Pancreas (tissue), 10 donors: ENCODE measurements around the gene N4BP3. TPM values are rescaled to one million over a fixed set of nuclear protein-coding genes. Genes with fewer than 3 reads are reported as not detected.
"Not testable (repeated sequence)": the region's sequence is repeated elsewhere in the genome, so short reads cannot be mapped to it uniquely, and the experiment has no call there.

Experiments
- ATAC-seq, 4 donors: fragments of 200-7000 bp; cut with Tn5 transposase; one replicate each; pipeline versions ENCODE4 v1.8.0 to v1.9.1; 2020; ENCODE audit warnings: mild to moderate bottlenecking in 4 of 4, moderate library complexity in 4 of 4
- DNase-seq, 6 donors: peaks; one replicate each; pipeline ENCODE4 v3.0.0-alpha.2; 2020
- FAIRE-seq: peaks from 2 replicates; lab custom pipeline; 2012; peaks lifted over from hg19 to GRCh38; lab: Jason Lieb, UNC
- H3K27ac ChIP-seq, 4 donors: fragments of 200-600 bp; sonication (generic); 1 replicate in 3 of 4; 2 replicates in 1 of 4; pipeline versions ENCODE4 v1.5.0 to v1.8.0; 2020
- H3K27me3 ChIP-seq, 4 donors: fragments of 200-600 bp; one replicate each; pipeline ENCODE4 v1.8.0; 2021
- H3K36me3 ChIP-seq, 3 donors: fragments of 200-600 bp; sonication (generic) in 1 of 3; one replicate each; pipeline versions ENCODE4 v1.5.0 to v1.8.0; 2020 to 2021
- H3K4me1 ChIP-seq, 3 donors: fragments of 200-600 bp; one replicate each; pipeline ENCODE4 v1.8.0; 2021
- H3K4me3 ChIP-seq, 4 donors: fragments of 200-600 bp; sonication (generic) in 2 of 4; one replicate each; pipeline versions ENCODE4 v1.5.0 to v1.8.0; 2020 to 2021
- H3K9me3 ChIP-seq, 4 donors: fragments of 200-600 bp; one replicate each; pipeline ENCODE4 v1.8.0; 2021
- WGBS, 2 donors: extraction: QIAGEN DNeasy Blood & Tissue Kit; methylation state at CpG; one replicate each; pipeline ENCODE4 v1.1.7; 2013; 5-methylcytosine and 5-hydroxymethylcytosine counted together
- intact Hi-C, 3 donors: fragments of 100-400 bp; cut with DNase I; formaldehyde crosslinking; loops; one replicate each; pipeline versions ENCODE4 v1.11.1 to v1.14.2; 2022
- polyA plus RNA-seq, 2 donors: library from polyadenylated mRNA; stranded (reverse); fragments of 200-250 nt; gene quantifications; one replicate each; pipeline ENCODE4 v1.2.3, GENCODE V29; 2013
- total RNA-seq, 6 donors: library from RNA; stranded (reverse); fragmentation: NEBNext Ultra II Directional in 4 of 6; extraction: Animal tissue kit (Norgen Biotek cat#: 25700) in 4 of 6; gene quantifications; one replicate each; pipeline versions ENCODE4 v1.2.1 to v1.2.4, GENCODE V29; 2021 to 2023
- TF ChIP-seq, protein P1 (sequence below), 4 donors: fragments of 200-600 bp; sonication (generic) in 3 of 4; IDR thresholded peaks; one replicate each; pipeline versions ENCODE4 v1.5.0 to v1.8.0; 2021; ENCODE audit warnings: antibody characterized with exemption in 4 of 4
- donor health status: healthy with polysubstance abuse.
- donor health status: DM: no; HTN: no; CAD: no; lungs with moderate emphysema.
- donor health status: DM: no; HTN: no; CAD: no.
- donor health status: control.
- donor health status: control.
- donor health status: Bipolar disorder and iron deficiency.
- donor health status: DM: yes; HTN: yes; CAD: no.
- donor health status: DM: no; HTN: no; CAD: no.
- donor health status: DM: no; HTN: no; CAD: no.
- donor health status: DM: yes; HTN: yes; CAD: no.

Gene N4BP3
- total and polyA plus RNA-seq, 8 donors, result 0.23 to 1.1 (median 0.59) TPM

DNA sequence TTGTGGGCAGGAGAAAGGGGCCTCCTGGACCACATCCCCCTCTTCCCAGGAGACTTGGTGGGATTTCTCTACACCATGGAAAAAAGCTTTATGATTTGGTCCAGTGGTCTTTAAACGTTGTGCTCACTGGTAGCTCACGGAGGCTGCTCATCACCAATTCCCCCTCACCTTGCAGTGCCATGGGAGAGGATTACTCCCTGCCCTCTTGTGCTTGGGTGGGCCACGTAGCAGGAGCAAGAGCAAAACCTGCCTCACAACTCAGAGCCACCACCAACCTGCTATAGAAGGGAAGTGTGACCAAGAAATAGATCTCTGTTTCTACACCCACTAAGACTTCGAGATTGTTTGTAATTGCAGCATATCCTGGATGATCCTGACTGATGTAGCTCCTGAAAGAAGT lies 42.2 kb upstream of the N4BP3 start:
- TF ChIP-seq, protein P1, sequence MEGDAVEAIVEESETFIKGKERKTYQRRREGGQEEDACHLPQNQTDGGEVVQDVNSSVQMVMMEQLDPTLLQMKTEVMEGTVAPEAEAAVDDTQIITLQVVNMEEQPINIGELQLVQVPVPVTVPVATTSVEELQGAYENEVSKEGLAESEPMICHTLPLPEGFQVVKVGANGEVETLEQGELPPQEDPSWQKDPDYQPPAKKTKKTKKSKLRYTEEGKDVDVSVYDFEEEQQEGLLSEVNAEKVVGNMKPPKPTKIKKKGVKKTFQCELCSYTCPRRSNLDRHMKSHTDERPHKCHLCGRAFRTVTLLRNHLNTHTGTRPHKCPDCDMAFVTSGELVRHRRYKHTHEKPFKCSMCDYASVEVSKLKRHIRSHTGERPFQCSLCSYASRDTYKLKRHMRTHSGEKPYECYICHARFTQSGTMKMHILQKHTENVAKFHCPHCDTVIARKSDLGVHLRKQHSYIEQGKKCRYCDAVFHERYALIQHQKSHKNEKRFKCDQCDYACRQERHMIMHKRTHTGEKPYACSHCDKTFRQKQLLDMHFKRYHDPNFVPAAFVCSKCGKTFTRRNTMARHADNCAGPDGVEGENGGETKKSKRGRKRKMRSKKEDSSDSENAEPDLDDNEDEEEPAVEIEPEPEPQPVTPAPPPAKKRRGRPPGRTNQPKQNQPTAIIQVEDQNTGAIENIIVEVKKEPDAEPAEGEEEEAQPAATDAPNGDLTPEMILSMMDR (IDR thresholded peaks at IDR 0.05), result no peak
- peaks cover 0 to 8% (median 3%) of the 10 kb centered on the region in 4 donors for H3K27me3 ChIP-seq
- no peaks in the 10 kb centered on the region for H3K36me3 ChIP-seq
- no peak overlapping the region for H3K4me3 ChIP-seq
- 47 to 56% methylated on average over 4 of the region's 4 CpGs for WGBS, 2 donors
- no peak overlapping the region for H3K27ac ChIP-seq
- no peak for FAIRE-seq
- no peaks in the 10 kb centered on the region for H3K4me1 ChIP-seq
- intact Hi-C loops, result loop anchor here in 1 of 3 donors (10.0 kb wide), 1 partner anchor 84 kb away; the partner anchor contains the start of gene NHP2
- H3K9me3 ChIP-seq, result no peaks in the 10 kb centered on the region
- ATAC-seq, result no peak
- no peak for DNase-seq

- Histone ChIP-seq H3K27me3 (peaks cover 0 to 8% (median 3%) of the 10 kb centered on the region in 4 donors), H3K9me3 (no peaks in the 10 kb centered on the region), H3K36me3 (no peaks in the 10 kb centered on the region), H3K4me1 (no peaks in the 10 kb centered on the region), H3K4me3 (no peak overlapping the region), H3K27ac (no peak overlapping the region)
- intact Hi-C loops, result loop anchor here in 1 of 3 donors (10.0 kb wide), 1 partner anchor 82 kb away; the partner anchor contains the start of gene NHP2
- DNase-seq, result no peak
- FAIRE-seq, result no peak
- no peak for ATAC-seq
- TF ChIP-seq, protein P1 (IDR thresholded peaks at IDR 0.05), result no peak
- 65 to 81% methylated on average over 10 of the region's 10 CpGs for WGBS, 2 donors
Observed at GRCh38 chr5:178072749-178073148, 40.6 kb upstream of the N4BP3 start.

GRCh38 chr5:178074266-178074952 lies 38.9 kb upstream of the N4BP3 start:
- WGBS, 2 donors, result 27 to 39% methylated on average over 14 of the region's 14 CpGs
- no peak overlapping the region for H3K27ac ChIP-seq
- intact Hi-C loops, result loop anchor here in 1 of 3 donors (10.0 kb wide), 1 partner anchor 80 kb away; the partner anchor contains the start of gene NHP2
- peaks cover 0 to 8% (median 3%) of the 10 kb centered on the region in 4 donors for H3K27me3 ChIP-seq
- no peaks in the 10 kb centered on the region for H3K4me1 ChIP-seq
- no peaks in the 10 kb centered on the region for H3K36me3 ChIP-seq
- DNase-seq (no peak), FAIRE-seq (no peak), ATAC-seq (no peak)
- H3K9me3 ChIP-seq, result no peaks in the 10 kb centered on the region
- no peak overlapping the region for H3K4me3 ChIP-seq
- TF ChIP-seq, protein P1 (IDR thresholded peaks at IDR 0.05), result no peak

DNA sequence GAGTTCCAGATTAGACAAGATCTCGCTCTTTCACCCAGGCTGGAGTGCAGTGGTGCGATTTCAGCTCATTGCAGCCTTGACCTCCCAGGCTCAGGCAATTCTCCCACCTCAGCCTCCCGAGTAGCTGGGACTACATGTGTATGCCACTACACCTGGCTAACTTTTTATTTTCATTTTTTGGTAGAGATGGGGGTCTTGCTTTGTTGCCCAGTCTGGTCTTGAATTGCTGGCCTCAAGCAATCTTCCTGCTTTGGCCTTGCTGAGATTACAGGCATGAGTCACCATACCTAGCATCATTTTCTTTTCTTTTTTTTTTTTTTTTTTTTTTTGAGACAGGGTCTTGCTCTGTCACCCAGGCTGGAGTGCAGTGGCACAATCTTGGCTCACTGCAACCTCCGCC lies 36.4 kb upstream of the N4BP3 start:
- not testable (repeated sequence) for H3K4me3 ChIP-seq, FAIRE-seq, H3K9me3 ChIP-seq, DNase-seq, H3K4me1 ChIP-seq, H3K27ac ChIP-seq, ATAC-seq, H3K27me3 ChIP-seq, H3K36me3 ChIP-seq
- intact Hi-C loops, result loop anchor here (5.0 to 10.0 kb wide), 3 partner anchors 70 to 85 kb away; partner anchors contain the start of gene NHP2 (in 1 of the 3)
- 75 to 84% methylated on average over 4 of the region's 4 CpGs for WGBS, 2 donors

DNA sequence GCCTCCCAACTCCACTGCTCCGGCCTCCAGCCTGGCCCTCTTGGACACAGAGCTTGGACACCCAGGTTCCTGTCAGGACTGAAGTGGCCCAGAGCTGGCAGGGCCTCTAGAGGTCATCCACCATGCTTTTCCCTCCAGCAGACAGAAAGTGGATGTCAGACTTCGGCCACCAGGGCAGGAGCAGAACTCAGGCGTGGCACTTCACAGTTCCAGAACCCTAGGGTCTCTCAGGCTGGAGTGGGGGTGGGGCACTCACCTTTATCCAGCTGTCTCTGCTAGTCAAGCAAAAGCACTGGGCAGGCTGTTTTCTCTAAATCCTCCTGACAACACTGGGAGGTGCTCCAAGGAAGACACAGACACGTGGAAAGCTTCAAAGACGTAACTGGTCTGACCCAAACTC lies 35.6 kb upstream of the N4BP3 start:
- no peak for FAIRE-seq
- intact Hi-C loops, result loop anchor here (5.0 to 10.0 kb wide), 3 partner anchors 70 to 85 kb away; partner anchors contain the start of gene NHP2 (in 1 of the 3)
- Histone ChIP-seq H3K27ac (no peak overlapping the region), H3K27me3 (peaks cover 0 to 8% (median 3%) of the 10 kb centered on the region in 4 donors), H3K9me3 (no peaks in the 10 kb centered on the region), H3K36me3 (no peaks in the 10 kb centered on the region), H3K4me1 (no peaks in the 10 kb centered on the region), H3K4me3 (no peak overlapping the region)
- WGBS, 2 donors, result 71 to 82% methylated on average over 5 of the region's 5 CpGs
- no peak for DNase-seq
- no peak for ATAC-seq
- TF ChIP-seq, protein P1 (IDR thresholded peaks at IDR 0.05), result no peak
